Left ventricle myocardium inferior (tissue), 1 donor: ENCODE results near the gene PRKD3. TPM values are rescaled to one million over a fixed set of nuclear protein-coding genes. Genes with fewer than 3 reads are reported as not detected.

ENCODE experiments used
- DNase-seq: peaks from one replicate; pipeline ENCODE4 v3.0.0-alpha.2; 2020
- H3K27ac ChIP-seq: fragments of 200-600 bp; replicated peaks from 2 replicates; pipeline ENCODE4 v1.8.0; 2021
- H3K27me3 ChIP-seq: fragments of 200-600 bp; 2 replicates; pipeline ENCODE4 v1.8.0; 2021; ENCODE audit warnings: low read depth
- H3K36me3 ChIP-seq: fragments of 200-600 bp; 2 replicates; pipeline ENCODE4 v1.8.0; 2021
- H3K4me1 ChIP-seq: fragments of 200-600 bp; 2 replicates; pipeline ENCODE4 v1.8.0; 2021
- H3K4me3 ChIP-seq: fragments of 200-600 bp; 2 replicates; pipeline ENCODE4 v1.8.0; 2021; ENCODE audit warnings: mild to moderate bottlenecking, moderate library complexity
- H3K9me3 ChIP-seq: fragments of 200-600 bp; replicated peaks from 2 replicates; pipeline ENCODE4 v1.8.0; 2021
- CTCF ChIP-seq: fragments of 200-600 bp; IDR thresholded peaks from 2 replicates; pipeline ENCODE4 v1.8.0; 2021; ENCODE audit warnings: antibody characterized with exemption, mild to moderate bottlenecking, borderline replicate concordance
- intact Hi-C: fragments of 100-400 bp; cut with micrococcal nuclease; formaldehyde crosslinking; loops from one replicate; pipeline ENCODE4 v1.11.0; 2022
- total RNA-seq: library from RNA; stranded (reverse); fragmentation: NEBNext Ultra II Directional; extraction: Animal tissue kit (Norgen Biotek cat#: 25700); gene quantifications from one replicate; pipeline ENCODE4 v1.2.1, GENCODE V29; 2021
- donor health status: DM: no; HTN: yes; CAD: no; lungs with severe emphysema.

PRKD3 gene
- total RNA-seq, 1 donor from 2014 or later: 14.8 TPM

- TF ChIP-seq CTCF: no peak
- Histone ChIP-seq H3K4me3 (no peak overlapping the region), H3K27me3 (no peaks in the 10 kb centered on the region), H3K9me3 (no peaks in the 10 kb centered on the region), H3K27ac (no peak overlapping the region), H3K36me3 (peaks cover 66% of the 10 kb centered on the region), H3K4me1 (no peaks in the 10 kb centered on the region)
- intact Hi-C loops: no loop called here
- no peak for DNase-seq
These were observed 36.7 kb downstream of the PRKD3 start for GRCh38 chr2:37287966-37288365.

- Histone ChIP-seq H3K4me3 (no peak overlapping the region), H3K36me3 (peaks cover 65% of the 10 kb centered on the region), H3K27ac (no peak overlapping the region), H3K27me3 (no peaks in the 10 kb centered on the region), H3K9me3 (no peaks in the 10 kb centered on the region), H3K4me1 (no peaks in the 10 kb centered on the region)
- intact Hi-C loops: no loop called here
- no peak for DNase-seq
- TF ChIP-seq CTCF: no peak
These were observed 40.3 kb downstream of the PRKD3 start for GRCh38 chr2:37284381-37284780.

GRCh38 chr2:37283207-37283606, 41.4 kb downstream of the PRKD3 start:
- H3K27me3 ChIP-seq: no peaks in the 10 kb centered on the region
- H3K4me1 ChIP-seq: no peaks in the 10 kb centered on the region
- DNase-seq: no peak
- no peak overlapping the region for H3K4me3 ChIP-seq
- no peaks in the 10 kb centered on the region for H3K9me3 ChIP-seq
- peaks cover 66% of the 10 kb centered on the region for H3K36me3 ChIP-seq
- H3K27ac ChIP-seq: no peak overlapping the region
- intact Hi-C loops: no loop called here
- TF ChIP-seq CTCF: no peak

GRCh38 chr2:37282746-37283145, 41.9 kb downstream of the PRKD3 start:
- TF ChIP-seq CTCF: no peak
- no peaks in the 10 kb centered on the region for H3K27me3 ChIP-seq
- H3K4me3 ChIP-seq: no peak overlapping the region
- H3K9me3 ChIP-seq: no peaks in the 10 kb centered on the region
- H3K4me1 ChIP-seq: no peaks in the 10 kb centered on the region
- intact Hi-C loops: no loop called here
- H3K27ac ChIP-seq: no peak overlapping the region
- no peak for DNase-seq
- peaks cover 65% of the 10 kb centered on the region for H3K36me3 ChIP-seq

- intact Hi-C loops: no loop called here
- Histone ChIP-seq H3K27me3 (no peaks in the 10 kb centered on the region), H3K36me3 (peaks cover 68% of the 10 kb centered on the region), H3K4me3 (no peak overlapping the region), H3K27ac (no peak overlapping the region), H3K9me3 (no peaks in the 10 kb centered on the region), H3K4me1 (no peaks in the 10 kb centered on the region)
- no peak for DNase-seq
- TF ChIP-seq CTCF: no peak
These were observed 42.7 kb downstream of the PRKD3 start for GRCh38 chr2:37281916-37282315.

- Histone ChIP-seq H3K27me3 (no peaks in the 10 kb centered on the region), H3K4me1 (no peaks in the 10 kb centered on the region), H3K9me3 (no peaks in the 10 kb centered on the region), H3K36me3 (peaks cover 77% of the 10 kb centered on the region), H3K27ac (no peak overlapping the region), H3K4me3 (no peak overlapping the region)
- no peak for DNase-seq
- TF ChIP-seq CTCF: no peak
- intact Hi-C loops: no loop called here
These were observed 48.3 kb downstream of the PRKD3 start for GRCh38 chr2:37276291-37276690.
